ENCODE data around the gene LZTR1.
"Not testable (repeated sequence)": the region's sequence is repeated elsewhere in the genome, so short reads cannot be mapped to it uniquely, and the experiment has no call there.

LZTR1 gene

DNA sequence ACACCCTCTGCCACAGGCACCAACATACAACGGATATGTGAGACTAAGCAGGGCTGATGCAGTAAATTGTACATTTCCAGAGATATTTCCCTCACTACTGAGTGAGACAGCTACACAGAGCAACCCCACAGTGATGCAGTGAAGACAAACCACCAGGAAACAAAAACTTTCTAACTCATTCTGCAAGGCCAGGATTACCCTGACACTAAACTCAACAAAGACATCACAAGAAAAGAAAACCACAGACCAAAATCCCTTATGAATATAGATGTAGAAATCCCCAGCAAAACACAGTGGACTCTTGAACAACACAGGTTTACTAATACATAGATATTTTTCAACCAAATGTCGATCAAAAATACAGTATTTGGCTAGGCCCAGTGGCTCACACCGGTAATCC is 51.8 kb downstream of the LZTR1 start:
- no peak for DNase-seq (ENCODE audit: low read depth)

DNA sequence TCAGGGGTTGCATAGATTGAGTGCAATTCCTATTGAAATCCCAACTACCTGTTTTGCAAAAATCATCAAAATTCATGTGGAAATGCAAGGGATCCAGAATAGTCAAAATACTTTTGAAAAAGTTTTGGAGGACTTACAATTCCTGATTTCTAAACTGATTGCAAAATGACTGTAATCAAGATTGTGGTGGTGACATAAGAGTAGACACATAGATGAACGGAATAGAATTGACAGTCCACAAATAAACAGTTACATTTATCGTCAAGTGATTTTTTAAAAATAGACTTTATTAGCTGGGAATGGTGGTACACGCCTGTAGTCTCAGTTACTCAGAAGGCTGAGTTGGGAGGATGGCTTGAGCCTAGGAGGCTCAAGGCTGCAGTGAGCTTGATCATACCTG is 52.9 kb downstream of the LZTR1 start:
- DNase-seq (ENCODE audit: low read depth): no peak

- peak; percentile 40 for DNase-seq (ENCODE audit: low read depth)
Measured at GRCh38 chr22:21038405-21038804, 56.3 kb downstream of the LZTR1 start.

GRCh38 chr22:21039158-21039557 is 57.1 kb downstream of the LZTR1 start:
- DNase-seq (ENCODE audit: low read depth): not testable (repeated sequence)

DNA sequence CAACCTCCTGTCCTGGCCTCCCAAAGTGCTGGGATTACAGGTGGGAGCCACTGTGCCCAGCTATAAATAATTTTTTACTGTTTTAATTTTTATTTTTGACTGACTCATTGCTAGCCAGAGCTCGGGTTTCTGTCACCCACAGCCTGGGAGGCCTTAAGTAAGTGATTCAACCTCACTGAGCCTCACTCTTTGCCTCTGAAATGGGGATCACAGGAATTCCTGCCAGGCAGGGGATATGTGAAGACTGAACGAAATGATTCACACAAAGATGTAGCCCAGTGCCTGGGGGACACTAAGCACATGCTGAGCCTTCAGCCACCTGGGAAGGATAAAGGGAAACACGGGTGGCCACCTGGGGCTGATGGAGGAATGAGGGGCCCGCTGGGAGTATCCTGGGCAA is 59.8 kb downstream of the LZTR1 start:
- DNase-seq (ENCODE audit: low read depth): peak; percentile 45

GRCh38 chr22:21042978-21043859 is 61.1 kb downstream of the LZTR1 start:
- no peak for DNase-seq (ENCODE audit: low read depth)

GRCh38 chr22:21043860-21044535 is 61.9 kb downstream of the LZTR1 start:
- DNase-seq (ENCODE audit: low read depth): no peak

- DNase-seq (ENCODE audit: low read depth): peak; percentile 70
Measured at GRCh38 chr22:21044931-21045584, 63.0 kb downstream of the LZTR1 start.

DNA sequence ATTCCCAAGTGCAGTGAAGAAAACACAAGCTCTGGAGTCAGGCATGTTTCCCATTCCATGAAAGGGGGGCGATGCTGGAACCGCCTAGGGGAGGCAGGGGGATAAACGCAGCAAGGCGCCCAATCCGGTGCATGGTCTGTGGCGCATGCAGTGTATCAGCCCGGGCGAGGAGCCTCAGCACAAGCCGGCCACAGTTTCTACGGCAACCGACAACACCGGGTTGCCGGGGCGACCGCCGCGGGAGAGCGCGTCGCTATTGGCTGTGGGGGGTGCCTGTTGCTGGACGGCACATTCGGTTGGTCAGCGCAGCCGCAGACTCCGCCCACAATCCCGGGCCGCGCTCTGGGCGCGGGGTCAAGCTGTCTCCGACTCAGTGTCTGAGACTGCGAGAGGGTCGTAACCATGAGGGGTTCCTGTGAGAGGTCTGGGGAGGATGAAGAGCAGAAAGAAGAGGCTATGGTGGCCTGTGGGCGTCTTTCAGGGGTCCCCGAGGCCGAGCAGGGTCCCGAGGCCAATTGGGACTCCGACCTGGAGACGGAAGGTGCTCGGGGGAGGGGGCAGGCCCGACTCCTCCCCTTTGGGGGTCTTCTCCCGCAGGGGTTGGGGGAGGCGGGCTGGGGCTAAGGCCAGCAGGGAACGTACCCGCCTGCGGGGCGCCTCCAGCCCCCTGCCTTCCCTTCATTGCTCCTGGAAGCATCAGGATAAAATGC is 63.6 kb downstream of the LZTR1 start, which contains the start of gene LRRC74B:
TSS of gene LRRC74B (plus strand) at position 362 of the 710 bp plus-strand sequence. CDS start at position 403, 41 bp downstream.
- DNase-seq (ENCODE audit: low read depth): peak; percentile 91

GRCh38 chr22:21047035-21047661 is 65.1 kb downstream of the LZTR1 start:
- DNase-seq (ENCODE audit: low read depth): no peak

GRCh38 chr22:21047730-21048129 is 65.6 kb downstream of the LZTR1 start:
- no peak for DNase-seq (ENCODE audit: low read depth)

DNA sequence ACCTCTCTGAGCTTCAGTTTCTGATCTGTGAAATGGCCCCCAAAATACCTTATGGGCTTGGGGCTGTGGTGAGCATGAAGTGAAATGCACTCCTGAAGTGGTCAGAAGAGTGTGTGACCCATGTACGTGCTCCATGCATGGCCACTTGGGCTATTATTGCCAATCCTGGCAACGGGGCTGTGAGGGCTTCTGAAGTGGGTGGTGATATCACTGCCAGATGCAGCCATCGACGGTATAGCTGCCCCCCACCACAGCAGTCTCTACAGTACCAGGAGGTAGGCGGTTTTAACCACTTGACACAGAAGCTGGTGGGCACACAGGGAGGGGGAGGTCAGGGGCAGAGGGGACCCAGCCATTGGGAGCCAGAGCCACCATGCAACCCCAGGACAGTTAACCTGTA is 66.4 kb downstream of the LZTR1 start:
- not testable (repeated sequence) for DNase-seq (ENCODE audit: low read depth)
